GM18907 (cell line): ENCODE measurements around the gene PLEKHA1.

Experiments
- ATAC-seq: cut with Tn5 transposase; IDR thresholded peaks from one replicate; pipeline ENCODE4 v1.9.1; 2021; ENCODE audit warnings: mild to moderate bottlenecking, moderate library complexity; ENCODE audit not compliant: unreplicated experiment

PLEKHA1 gene

DNA sequence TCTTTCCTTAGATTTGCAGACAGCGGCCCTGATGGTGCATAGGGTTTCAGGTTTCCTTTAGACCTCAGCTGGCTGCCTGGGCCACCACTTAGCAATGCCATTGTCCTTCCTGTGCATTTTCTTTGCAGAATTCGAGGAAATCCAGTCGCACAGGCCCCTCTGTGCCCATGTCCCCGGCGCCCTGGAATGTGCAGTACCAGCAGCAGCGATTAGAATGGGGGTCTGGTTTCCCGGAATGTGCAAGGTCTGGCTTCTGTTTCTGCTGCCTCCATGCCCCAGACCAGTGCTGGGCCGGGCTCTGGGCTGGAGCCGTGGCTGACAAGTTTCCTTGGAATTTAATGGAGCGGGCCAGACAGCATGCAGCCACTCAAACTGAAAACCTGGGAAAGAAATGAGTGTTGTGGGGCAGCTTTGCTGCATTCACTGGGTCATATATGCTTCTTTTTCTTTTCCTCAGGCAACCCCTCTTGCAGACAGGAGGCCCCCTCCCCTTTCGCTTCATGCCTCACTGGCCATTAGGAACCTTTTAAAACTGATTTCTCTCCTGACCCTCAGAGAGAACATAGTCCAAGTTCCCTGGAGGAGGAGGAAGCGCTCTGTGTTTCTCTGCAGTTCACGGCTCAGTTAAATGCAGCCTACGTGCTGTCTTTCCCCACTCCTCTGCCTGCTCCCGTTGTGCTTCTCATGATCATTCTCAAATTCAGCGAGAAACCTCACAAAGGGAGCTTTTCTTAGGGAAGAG lies 101.3 kb downstream of the PLEKHA1 start:
- no peak for ATAC-seq

DNA sequence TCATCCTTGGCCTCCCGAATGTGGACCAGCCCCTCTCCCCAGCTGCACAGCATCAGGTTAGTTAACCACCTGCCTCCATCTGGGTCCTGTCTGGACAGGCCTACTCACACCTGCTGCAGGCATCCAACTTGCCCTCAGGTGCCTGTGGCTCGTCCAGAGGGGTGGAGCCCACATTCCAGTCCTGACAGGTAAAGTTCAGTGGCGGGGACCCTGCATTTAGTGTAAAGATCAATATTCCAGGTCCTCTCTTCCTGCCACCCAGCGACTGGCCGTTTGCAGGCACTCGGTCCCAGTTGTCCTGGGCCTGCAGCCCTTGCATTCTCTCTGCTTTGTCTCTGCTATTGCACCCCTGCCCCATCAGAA lies 101.8 kb downstream of the PLEKHA1 start:
- no peak for ATAC-seq

DNA sequence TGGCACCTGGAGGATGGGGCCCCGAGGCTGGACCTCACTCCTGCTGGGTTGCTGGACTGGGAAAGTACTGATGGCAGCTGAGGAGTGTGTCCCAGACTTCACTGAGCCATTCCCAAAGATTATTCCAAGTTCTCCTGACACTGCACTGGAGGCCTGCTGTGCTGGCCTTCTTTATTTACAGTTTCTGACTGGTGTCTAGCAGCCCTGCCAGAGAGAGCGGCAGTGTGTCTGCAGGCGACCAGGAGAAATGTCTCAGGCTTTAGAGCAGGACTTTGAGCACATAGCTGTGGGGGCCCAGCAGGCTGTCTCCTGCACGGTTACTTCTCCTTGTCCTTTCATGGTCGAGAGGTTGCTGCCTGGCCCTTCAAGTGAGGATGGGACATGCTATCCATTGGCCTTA lies 102.9 kb downstream of the PLEKHA1 start:
- no peak for ATAC-seq

- no peak for ATAC-seq
These were observed 104.5 kb downstream of the PLEKHA1 start for GRCh38 chr10:122478971-122479370.

GRCh38 chr10:122480146-122480833 lies 105.8 kb downstream of the PLEKHA1 start:
- ATAC-seq: no peak

GRCh38 chr10:122481296-122482056 lies 107.0 kb downstream of the PLEKHA1 start:
- no peak for ATAC-seq
